GM18858 (cell line): ENCODE measurements around the gene CROCC2.

ENCODE experiments used
- ATAC-seq: cut with Tn5 transposase; IDR thresholded peaks from one replicate; pipeline ENCODE4 v1.9.1; 2021; ENCODE audit not compliant: unreplicated experiment

Gene CROCC2

GRCh38 chr2:240983361-240983995 is 77.3 kb downstream of the CROCC2 start:
- no peak for ATAC-seq

GRCh38 chr2:240983996-240984498 is 77.9 kb downstream of the CROCC2 start:
- no peak for ATAC-seq

GRCh38 chr2:240985881-240986786 is 80.0 kb downstream of the CROCC2 start:
- no peak for ATAC-seq

- no peak for ATAC-seq
Observed at GRCh38 chr2:240986787-240987411, 80.8 kb downstream of the CROCC2 start.

GRCh38 chr2:240987588-240987987 is 81.5 kb downstream of the CROCC2 start:
- ATAC-seq: no peak

- no peak for ATAC-seq
Observed at GRCh38 chr2:240988146-240988545, 82.0 kb downstream of the CROCC2 start.

GRCh38 chr2:240988571-240989271 is 82.6 kb downstream of the CROCC2 start:
- no peak for ATAC-seq

GRCh38 chr2:240989451-240990265 is 83.5 kb downstream of the CROCC2 start:
- ATAC-seq: no peak

- ATAC-seq: no peak
Observed at GRCh38 chr2:240990266-240990529, 84.1 kb downstream of the CROCC2 start.

- no peak for ATAC-seq
Observed at GRCh38 chr2:240990726-240991377, 84.7 kb downstream of the CROCC2 start.

DNA sequence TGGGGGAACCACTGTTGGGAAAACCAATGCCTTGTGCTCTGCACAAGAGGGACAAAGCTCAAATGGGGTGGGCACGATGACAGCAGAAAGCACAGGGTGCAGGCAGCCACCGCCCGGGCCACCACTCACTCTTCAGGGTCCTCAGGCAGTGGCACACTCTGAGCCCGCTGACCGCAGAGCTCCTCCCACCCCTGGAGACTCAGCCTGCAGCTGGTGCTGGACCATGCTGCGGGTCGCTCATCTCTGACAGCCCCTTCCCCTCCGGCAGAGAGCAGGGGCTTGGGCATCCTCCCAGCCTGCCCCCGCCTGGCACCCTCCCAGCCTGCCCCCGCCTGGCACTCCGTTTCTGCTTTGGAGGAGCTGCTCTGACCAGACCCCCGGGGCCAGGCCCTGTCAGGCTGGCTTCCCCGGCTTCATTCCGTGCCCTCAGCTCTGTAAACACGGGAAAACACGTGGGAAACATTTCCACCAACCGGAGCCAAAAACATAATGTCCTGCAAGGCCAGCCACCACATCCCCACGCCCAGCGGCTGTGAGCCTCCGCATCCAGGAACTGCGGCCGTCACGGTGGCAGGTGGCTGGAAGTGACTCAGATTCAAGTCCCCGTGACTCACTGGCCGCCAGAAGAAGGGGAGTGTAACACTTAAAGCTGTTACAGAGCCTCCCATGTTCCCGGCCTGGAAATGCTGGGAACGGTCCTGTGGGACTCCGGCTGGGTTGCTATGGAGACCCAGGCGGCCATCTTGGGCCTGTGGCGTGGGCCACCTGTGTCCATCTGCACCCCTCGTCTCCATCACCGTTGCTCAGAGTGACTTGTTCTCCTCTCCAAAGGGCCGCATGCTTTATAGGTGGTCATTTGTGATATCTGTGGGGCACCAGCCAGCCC is 85.5 kb downstream of the CROCC2 start:
- no peak for ATAC-seq

DNA sequence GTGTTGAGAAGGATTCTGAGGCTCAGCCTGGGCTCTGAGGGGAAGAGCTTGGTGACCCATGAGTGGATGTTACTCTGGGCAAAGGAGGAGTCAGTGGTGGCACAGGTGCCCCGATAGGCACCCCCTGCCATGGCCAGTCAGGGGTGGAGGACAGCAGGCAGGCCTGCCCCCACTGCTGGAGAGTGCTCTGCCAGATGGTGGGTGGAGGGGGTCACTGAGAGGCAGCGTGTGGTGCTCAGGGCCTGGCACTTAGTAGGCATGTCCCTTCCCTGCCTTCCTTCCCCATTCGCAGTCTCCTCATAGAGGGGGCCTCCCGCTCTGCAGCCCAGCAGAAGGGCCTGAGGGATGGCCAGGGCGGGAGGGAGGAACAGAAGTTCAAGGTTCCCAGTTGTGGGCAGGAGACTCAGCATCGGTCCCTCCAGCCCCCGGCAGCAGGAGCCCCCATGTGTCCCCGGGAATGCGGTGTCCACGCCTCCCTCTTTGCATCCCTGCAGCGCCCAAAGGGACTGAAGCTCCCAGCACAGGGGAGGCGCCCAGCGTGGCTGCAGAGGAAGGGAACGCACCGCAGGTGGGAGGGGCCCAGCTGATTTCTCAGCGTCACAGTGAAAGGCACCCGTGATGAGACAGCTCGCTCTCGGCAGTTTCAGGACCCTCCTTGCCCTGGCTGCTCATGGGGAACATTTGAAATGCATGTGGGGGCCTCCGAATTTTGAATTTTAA is 86.6 kb downstream of the CROCC2 start:
- ATAC-seq: no peak

- ATAC-seq: no peak
Observed at GRCh38 chr2:240993446-240994170, 87.5 kb downstream of the CROCC2 start.

DNA sequence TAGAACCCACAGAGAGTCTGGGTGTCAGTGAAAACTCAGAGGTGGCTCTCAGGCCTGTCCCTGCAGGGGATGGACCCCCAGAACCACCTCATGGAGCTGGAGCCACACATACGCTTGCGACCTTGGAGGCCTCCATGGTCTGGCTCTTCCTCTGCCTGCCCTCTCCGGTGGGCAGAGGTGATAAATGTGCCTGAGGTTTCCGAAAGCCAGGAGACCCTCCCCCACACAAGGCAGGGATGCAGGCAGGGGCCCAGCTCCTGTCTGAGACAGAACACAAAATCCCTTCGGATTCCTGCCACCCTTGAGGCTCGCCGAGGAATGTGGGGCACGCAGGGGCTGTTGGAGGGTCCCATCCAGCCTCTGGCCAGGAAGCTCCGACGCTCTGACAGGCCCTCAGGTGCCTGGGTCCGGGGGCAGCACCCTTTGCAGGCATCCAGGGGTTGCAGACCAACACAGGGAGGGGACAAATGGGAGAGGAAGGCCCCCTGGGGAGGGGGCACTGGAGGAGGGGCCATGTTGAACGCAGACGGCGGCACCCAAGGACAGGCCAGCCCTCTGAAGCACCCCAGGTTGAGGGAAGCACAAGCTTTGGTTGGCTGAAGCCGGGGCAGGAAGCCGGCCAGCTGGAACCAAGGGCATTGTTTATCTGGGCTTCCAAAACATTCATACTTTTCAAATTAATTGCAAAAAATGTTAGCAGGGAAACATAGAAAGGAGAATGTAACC is 88.2 kb downstream of the CROCC2 start:
- ATAC-seq: no peak

GRCh38 chr2:240995041-240996021 is 89.2 kb downstream of the CROCC2 start:
- ATAC-seq: no peak
